Amniotic stem cell (primary cell): ENCODE measurements around the gene PGAM1.
"Not testable (repeated sequence)": the region's sequence is repeated elsewhere in the genome, so short reads cannot be mapped to it uniquely, and the experiment has no call there.

Experiments
- DNase-seq: peaks from one replicate; lab custom pipeline; 2025; lab: John Stamatoyannopoulos, UW

Gene PGAM1

DNA sequence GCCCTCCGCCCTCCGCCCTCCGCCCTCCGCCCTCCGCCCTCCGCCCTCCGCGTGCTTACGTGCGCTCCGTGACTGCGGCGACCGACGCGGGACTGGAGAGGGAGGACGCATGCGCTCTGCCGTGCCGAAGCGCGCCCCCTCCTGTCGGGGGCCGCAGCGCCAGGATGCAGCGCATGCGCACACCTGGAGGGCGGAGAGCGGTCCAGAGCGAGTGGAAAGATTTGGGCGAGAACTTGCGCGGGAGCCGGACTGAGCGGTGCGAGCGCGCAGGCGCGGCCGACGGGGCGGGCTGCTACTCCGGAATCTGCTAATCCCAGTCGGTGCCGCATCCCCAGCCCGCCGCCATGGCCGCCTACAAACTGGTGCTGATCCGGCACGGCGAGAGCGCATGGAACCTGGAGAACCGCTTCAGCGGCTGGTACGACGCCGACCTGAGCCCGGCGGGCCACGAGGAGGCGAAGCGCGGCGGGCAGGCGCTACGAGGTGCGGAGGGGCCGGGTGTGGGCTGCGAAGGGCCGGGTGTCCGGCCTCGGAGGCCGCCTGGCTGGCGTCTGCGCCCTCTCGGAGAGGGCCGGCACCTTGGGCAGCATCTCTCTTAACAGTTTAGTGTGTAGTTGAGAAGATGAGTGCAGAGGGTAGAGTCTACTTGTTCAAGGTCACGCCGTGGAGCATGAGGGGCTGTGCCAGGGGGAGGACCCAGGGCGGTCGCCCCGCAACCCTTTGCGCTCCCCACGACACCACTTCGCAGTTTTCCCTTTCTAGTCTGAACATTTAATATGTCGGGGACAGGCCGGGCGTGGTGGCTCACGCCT, at the start of gene PGAM1:
Gene PGAM1 (plus strand): TSS at position 228 of the 812 bp plus-strand sequence. CDS start 117 bp downstream, at position 345.
- DNase-seq: peak; percentile 78

DNA sequence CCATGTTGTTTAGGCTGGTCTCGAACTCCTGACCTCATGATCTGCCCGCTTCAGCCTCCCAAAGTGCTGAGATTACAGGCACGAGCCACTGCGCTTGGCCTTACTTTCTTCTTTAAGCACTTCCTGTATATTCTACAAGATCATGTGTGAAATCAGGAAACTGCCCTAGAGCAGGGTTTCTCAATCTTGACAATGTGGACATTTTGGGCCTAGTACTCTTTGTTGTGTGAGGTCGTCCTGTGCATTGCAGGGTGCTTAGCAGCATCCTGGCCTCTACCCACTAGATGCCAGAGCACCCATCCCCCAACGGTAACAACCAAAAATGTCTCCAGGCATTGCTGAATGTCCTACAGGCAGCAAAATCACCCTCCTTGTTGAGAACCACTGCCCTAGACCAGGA, 49.6 kb upstream of the PGAM1 start:
- DNase-seq: no peak

DNA sequence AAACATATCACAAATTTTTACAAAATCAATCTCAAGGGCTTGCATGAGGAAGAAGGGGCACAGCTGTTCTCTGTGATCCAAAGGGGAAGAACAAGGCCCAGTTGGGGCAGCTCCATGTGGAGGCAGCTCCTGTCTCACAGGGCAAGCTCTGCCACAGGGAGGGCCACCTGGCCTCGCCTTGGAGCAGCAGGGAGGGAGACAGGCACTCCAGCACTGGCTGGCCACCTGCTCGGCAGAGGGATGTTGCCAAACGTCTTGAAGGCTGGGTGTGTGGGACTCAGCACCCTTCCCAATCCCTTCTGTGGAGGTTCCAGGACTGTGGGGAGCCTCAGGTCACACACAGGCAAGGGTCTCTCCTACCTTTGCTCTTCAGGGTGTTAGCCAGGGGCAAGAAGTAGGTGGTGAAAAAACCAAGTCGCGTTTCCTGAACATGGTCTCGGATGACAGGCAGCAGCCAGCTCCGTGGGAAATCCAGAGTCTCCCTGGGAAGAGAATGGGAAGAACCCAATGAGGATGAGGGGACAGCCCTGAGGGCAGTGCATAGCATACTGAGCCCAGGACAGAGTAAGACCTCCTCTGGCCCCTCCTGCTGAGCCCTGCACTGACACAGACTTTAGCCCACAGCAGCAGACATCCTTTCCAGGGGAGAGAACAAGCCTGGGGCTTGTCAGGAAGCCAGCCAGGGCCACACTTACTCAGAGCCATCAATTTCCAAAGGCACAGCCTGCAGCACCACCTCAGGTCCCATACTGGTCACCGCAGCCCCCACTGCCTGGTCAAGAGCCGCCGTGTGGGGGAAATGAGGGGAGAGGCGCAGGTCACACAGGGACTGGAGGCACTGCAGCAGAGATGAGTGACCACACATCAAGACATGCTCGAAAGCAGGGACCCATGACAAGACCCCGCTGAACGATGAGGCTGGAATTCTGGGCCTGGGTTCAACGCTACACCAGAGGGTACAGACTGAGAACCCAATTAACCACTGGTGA, 46.8 kb upstream of the PGAM1 start:
- no peak for DNase-seq

DNA sequence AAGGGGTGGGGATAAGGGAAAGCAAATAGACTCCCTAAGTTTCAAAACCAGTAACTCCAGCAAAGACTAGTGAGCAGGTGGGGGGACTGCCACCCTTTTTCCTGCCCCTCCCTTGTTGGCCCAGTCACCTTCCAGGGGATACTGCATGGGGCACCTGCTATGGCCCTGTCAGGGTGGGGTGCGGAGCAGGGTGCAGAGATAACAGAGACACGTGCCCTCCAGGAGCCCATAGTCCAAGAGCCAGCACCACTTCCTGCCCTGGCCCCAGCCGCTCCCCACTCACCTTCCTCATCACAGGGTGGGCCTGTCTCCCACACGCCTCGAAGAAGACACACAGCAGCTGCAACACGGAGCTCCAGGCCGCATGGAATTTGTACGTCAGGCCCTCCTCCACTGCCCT, 45.5 kb upstream of the PGAM1 start:
- no peak for DNase-seq

DNA sequence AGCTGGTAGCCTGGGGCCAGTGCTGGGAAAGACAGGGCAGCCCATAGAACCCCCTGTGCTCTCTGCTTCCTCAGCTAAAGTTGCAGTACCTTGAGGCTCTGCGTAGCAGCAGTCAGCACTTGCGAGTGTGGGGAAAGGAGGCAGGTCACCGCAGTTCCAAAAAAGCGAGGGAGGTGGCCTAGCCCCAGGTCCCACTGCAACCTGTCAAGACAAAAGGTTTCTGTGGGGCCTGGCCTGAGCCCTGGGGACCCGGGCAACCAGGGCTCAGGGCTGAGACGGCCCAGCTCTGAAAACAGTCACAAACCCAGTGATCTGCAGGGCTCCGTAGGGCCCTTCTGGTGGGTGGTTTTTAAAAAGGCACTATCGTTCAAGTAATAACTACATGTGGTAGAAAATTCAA, 44.4 kb upstream of the PGAM1 start:
- DNase-seq: no peak

DNA sequence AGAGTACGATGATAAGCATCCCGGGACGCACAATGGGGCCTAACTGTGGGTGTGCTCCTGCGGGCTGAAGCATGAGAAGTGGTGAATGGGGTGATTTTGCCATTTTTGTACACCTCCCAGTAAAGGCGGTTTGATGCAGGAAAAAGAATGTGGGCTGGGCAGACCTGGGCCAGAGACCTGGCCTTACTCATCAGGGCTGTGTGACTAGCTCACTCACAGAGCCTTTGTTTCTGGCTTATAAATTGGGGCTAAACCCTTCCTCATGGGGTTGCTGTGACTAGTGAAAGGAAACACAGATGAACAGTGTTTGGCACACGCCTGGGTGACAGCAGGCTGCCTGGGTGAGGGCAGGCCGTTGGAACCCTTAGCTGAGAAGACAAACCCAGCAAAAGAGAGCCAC, 42.8 kb upstream of the PGAM1 start:
- DNase-seq: no peak

DNA sequence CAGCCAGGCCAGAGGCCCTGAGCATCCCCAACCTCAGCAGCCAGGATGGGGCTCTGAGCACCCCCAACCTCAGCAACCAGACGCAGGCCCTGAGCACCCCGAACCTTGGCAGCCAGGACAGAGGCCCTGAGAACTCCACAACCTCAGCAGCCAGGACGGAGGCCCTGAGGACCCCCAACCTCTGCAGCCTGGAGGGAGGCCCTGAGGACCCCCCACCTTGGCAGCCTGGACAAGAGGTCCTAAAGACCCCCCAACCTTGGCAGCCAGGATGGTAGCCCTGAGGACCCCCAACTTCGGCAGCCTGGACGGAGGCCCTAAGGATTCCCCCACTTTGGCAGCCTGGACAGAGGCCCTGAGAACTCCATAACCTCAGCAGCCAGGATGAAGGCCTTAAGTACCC, 41.8 kb upstream of the PGAM1 start:
- no peak for DNase-seq

DNA sequence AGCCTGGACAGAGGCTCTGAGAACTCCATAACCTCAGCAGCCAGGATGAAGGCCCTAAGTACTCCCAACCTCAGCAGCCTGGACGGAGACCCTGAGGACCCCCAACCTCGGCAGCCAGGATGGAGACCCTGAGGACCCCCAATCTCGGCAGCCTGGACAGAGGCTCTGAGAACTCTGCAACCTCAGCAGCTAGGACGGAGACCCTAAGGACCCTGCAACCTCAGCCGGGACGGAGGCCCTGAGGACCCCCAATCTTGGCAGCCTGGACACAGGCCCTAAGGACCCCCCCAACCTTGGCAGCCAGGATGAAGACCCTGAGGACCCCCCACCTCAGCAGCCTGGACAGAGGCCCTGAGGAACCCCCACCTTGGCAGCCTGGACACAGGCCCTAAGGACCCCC, 41.4 kb upstream of the PGAM1 start:
- no peak for DNase-seq

DNA sequence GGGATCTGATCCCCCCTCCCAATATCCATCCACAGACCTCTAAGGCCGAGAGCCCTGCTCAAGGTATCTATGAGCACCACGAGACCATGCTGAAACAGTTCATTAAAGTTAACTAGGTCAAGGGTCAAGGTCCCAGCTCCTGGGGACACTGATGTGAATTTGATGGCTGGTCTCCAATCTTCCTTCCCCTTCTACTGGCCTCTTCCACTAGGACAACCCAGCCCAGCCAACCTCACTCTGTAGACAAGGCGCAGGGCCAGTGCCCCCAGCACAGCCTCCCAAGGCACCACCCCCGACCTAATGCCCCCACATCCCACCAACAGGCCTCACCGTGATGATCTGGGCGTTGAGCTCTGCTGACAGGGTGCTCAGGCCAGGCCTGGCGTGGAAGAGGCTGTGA, 40.4 kb upstream of the PGAM1 start:
- no peak for DNase-seq

DNA sequence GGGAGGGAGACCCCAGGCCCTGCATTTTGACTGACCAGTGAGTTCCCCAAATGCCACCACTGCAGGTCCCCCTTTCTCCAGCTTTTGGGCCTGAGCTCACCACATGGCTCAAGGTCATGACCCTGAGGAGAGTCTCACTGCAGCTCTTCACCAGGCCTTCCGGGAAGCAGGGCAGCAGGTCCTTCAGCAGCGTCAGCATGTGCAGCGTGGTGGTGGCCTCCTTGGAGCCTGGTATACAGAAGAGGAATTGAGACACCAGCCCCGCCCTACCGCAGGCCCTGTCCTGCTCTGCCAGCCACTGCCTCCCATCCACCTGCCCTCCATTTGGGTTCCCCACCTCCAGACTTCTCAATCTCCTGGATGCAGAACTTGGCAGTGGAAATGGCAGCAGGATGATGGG, 37.8 kb upstream of the PGAM1 start:
- no peak for DNase-seq

DNA sequence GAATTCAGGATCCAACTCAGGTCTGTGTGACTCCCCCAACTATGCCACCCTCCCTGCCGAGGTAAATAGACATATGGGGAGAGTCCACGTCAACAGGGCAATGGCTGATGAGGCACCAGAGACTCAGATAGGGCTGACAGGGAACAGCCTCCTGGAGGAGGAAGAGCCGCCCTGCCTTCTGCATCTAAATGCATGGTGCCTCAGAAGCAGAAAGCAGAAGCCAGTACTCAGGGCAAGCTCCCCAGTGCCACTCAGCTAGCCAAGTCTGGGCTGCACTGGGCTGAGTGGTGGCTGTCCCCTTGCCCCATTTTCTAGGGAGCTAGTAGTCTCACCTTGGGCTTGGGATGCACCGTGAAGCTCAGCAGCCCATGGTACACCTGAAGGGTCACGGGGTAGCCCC, 35.9 kb upstream of the PGAM1 start:
- no peak for DNase-seq

DNA sequence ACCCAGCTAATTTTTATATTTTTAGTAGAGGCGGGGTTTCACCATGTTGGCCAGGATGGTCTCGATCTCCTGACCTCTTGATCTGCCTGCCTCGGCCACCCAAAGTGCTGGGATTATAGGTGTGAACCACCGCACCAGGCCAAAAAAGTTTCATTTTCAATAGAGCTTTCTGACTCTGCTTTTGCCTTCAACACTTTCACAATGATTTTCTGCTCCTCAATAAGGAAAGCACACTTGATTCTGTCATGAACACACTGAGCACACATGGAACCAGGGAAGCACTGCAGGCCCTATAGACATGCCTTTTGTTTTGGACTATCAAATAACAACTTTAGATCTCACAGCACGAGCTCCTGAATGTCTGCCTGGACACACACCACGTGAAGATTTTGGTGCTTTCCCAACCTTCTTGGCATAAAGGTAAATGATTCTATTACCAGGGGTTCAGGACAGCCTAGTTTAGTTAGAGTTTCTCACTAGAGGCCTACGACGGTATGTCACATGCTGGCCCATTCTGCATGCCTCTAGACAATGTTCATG, 32.9 kb upstream of the PGAM1 start:
- no peak for DNase-seq

DNA sequence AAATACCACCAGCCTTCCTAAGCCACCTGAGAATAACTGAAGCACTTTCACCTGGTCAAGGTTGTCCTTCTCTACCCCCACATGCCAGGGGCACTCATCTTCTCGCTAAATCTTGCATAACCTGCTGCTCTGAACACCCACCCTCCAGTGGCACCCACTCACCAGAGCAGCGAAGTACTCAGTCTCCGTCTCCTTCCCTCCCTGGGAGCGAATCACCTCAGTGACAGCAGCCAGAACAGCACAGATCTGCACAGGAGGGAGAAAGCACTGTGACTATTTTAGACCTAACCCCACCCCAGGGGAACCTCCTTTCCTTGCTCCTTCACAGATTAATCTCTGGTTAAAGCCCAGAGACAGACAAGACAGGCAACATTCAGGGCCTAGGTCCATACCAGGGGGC, 29.9 kb upstream of the PGAM1 start:
- DNase-seq: no peak

DNA sequence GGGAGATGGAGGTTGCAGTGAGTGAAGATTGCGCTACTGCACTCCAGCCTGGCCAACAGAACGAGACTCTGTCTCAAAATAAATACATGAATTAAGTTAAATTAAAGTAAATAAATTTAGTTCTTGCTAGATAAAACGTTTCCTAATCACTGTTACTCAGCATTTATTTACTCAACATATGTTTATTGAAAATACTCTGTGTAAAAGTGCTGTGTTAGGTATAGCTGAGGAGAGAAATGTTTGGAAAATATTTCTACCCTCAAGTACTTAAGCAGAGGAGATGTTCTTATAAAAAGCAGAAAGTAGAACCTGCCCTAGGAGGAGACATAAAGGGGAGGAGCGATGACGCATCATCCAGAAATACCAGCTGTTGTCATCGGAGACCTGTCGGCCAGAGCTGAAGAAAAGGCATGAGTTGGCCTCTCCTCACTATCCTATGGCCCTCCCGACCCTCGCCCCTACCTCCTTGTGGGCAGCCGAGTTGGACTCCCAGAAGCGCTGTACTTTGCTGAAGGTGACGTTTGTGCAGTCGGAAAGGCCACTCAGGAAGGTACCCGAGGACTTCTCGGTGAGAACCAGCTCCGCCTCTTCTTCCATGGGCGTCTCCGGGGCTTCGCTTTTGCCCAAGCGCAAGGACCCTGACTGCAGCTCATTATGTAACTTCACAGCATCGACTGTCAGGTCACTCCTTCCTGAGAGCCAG, 26.0 kb upstream of the PGAM1 start:
- no peak for DNase-seq

DNA sequence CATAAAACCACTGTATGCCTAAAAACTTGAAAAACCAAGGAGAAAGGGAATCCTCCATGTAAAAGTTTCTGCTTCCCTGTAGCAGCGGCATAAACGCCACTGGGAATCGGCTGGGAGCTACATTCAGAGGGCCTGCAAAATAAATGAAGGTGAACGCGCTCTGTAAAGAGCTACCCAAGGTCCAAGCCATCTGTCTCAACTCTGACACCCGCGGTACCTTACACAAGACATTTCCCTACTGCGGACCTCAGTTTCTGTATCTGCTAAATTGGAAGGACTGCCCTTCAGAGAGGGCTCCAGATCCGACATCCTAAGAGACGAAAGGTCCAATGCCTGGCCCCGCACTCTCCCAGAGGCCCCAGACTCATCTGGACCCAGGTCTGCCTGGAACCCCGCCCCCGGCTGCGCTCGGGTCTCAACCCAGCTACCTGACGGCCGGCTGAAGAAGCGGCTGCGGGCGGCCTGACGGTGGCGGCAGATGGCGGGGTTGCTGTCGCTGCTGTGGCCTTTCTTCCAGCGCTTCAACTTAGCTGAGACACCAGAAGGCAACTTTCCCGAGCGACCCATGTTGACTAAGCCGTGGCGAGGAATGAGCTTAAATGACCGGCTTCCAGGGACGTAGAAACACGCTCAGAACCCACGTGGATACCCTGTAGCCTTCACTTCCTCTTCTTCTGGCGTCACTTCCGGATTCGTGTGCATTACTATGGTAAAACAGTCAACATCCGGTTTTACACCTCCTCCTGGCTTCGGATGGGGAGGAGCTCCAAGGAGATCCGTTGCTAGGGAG, 25.1 kb upstream of the PGAM1 start, which contains the start of gene RRP12:
Gene RRP12 (minus strand): TSS at position 676 of the 790 bp plus-strand sequence. CDS start 109 bp downstream, at position 567.
- DNase-seq: peak; percentile 99

DNA sequence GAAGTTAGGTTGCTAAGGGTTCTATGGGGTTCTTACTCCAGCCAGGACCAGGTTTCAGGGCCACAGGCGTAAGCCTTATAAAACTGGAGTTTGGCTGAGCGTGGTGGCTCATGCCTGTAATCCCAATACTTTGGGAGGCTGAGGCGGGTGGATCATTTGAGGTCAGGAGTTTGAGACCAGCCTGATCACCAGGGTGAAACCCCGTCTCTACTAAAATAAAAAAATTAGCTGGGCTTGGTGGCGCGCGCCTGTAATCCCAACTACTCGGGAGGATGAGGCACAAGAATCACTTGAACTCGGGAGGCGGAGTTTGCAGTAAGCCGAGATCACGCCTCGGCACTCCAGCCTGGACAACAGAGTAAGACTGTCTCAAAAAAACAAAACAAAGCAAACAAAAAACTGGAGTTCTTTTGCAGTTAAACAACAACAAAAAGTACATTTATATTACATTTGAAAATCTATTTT, 24.5 kb upstream of the PGAM1 start:
- no peak for DNase-seq

DNA sequence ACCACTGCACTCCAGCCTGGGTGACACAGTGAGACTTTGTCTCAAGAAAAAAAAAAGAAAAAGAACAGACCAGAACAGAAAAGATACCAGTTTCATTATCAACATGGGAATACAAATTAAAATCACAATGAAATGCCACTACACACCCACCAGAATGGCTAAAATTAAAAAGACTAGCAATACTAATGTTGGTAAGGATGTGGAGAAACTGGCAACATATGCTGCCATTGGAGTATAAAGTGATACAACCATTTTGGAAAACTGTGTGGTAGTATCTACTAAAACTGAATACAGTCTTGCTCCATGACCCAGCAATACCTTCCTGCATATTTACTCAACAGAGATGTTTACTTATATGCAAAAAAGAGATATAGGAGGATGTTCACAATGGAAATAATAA, 21.9 kb upstream of the PGAM1 start:
- DNase-seq: no peak

DNA sequence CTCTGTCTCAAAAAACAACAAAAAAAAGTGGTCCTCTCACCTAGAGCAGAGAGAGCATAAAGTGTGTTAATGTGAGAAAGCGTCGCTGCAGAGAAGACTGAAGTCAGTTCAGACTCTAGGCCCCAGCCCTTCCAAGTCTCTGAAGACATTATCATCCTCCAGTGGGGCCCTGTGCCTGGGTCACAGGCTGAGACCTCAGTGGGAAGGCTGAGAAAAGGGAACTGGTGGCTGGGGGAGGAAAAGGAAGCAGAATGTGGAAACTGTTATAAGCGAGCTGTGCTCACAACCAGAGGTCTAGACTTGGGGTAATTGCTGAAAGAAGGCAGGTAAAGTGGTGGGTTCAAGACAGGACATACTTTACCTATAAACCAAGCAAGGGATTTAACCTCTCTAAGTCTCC, 19.9 kb upstream of the PGAM1 start:
- no peak for DNase-seq

DNA sequence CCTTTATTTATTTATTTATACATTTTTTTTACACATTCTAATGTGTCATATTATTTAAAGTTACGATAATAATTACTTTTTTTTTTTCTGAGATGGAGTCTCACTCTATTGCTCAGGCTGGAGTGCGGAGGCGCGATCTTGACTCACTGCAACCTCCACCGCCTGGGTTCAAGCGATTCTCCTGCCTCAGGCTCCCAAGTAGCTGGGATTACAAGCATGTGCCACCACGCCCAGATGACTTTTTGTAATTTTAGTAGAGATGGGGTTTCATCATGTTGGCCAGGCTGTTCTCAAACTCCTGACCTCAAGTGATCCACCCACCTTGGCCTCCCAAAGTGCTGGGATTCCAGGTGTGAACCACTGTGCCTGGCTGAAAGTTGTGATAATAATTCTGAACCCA, 19.5 kb upstream of the PGAM1 start:
- not testable (repeated sequence) for DNase-seq

DNA sequence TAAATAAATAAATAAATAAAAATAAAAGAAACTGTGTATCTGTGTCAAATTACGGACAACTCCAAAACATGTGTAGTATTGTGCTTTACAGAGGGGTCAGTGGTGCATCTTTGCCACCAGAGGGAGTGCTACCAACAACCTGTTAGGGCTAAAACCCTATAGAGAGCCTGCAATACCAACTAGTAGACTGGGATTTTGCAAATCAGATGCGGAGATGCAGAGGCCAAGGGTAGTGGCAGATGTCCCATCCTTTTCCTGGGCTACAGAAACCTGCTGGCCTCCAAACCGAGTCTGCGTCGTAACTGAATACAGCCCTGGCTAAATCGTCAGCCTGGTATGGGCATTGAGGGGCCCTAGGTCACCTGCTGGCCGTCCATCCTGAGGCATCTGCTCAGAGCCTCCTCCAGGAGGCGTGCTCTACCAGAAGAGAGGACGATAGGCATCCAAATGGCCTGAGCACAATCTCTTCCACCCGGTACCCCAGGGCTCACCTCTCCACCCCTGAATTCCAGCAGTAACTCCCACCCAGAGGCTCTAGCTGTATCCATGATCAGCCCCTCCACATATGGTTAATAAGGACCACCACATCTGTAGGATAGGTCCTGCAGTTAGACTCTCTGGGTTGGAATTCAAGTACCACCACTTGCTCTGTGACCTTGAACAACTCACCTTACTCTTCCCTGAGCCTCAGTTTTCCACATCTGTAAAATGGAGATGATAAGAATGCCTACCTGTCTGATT, 18.6 kb upstream of the PGAM1 start:
- DNase-seq: peak; percentile 54

DNA sequence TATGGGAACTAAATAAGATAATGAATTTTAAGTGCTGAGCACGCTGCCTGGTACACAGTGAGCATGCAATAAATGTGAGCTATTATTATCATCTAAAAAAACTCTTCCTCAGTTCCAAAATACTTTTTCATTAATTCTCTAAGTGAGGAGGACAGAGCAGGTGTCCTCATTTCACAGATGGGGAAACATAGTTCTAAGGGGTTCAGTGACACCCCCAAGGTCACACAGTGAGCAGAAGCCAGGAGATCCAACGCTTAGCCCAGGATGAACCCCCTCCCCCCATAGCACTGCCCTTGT, 18.1 kb upstream of the PGAM1 start:
- DNase-seq: no peak
